GM12878 (cell line): Measurements from ENCODE around the gene PCBD1. TPM values are rescaled to one million over a fixed set of nuclear protein-coding genes. Genes with fewer than 3 reads are reported as not detected.

Experiments used
- ATAC-seq: fragments of 200-7000 bp; cut with Tn5 transposase; 3 replicates; pipeline ENCODE4 v1.9.1; 2020; ENCODE audit warnings: mild to moderate bottlenecking, moderate library complexity
- BruUV-seq: library from RNA; stranded (reverse); fragments of 400-500 nt; replicated peaks from 2 replicates; lab custom pipeline; 2021; lab: Mats Ljungman, UMichigan
- CTCF ChIA-PET: fragments of 300-600 bp; sonication (Branson Sonifier 250); formaldehyde crosslinking; extraction: SDS; loops from one replicate; lab custom pipeline; 2021; ENCODE audit warnings: inconsistent platforms; lab: Yijun Ruan, JAX
- POLR2A ChIA-PET: fragments of 350-600 bp; formaldehyde crosslinking; extraction: SDS; loops from one replicate; lab custom pipeline; 2021; ENCODE audit warnings: inconsistent platforms; lab: Charles Lee
- RAD21 ChIA-PET: fragments of 300-600 bp; sonication (Branson Sonifier 250); formaldehyde crosslinking; loops from one replicate; lab custom pipeline; 2023; ENCODE audit warnings: antibody characterized with exemption; ENCODE audit not compliant: unreplicated experiment; lab: Charles Lee
- SMC1A ChIA-PET: fragments of 300-600 bp; sonication (Branson Sonifier 250); formaldehyde crosslinking; loops from one replicate; lab custom pipeline; 2023; ENCODE audit not compliant: unreplicated experiment, uncharacterized antibody; lab: Charles Lee
- DNase-seq: peaks from one replicate; pipeline ENCODE4 v3.0.0-alpha.2; 2011; ENCODE audit warnings: low read depth, low spot score
- FAIRE-seq: peaks from 3 replicates; lab custom pipeline; 2011; peaks lifted over from hg19 to GRCh38; lab: Jason Lieb, UNC
- H2AFZ ChIP-seq: 2 replicates; pipeline ENCODE4 v1.6.0; 2011; ENCODE audit warnings: low read depth, low read length, control low read depth; ENCODE audit not compliant: control insufficient read depth
- H3K27ac ChIP-seq: 2 replicates; pipeline ENCODE4 v1.5.1; 2011; ENCODE audit warnings: control low read depth; ENCODE audit not compliant: control insufficient read depth, insufficient read depth
- H3K27me3 ChIP-seq, 2 experiments: replicated peaks in 1 of 2; 2 replicates each; pipeline versions ENCODE4 v1.6.0 to v1.6.1; 2011; ENCODE audit warnings: low read length in 1 of 2; ENCODE audit not compliant: control insufficient read depth in 2 of 2, insufficient read depth in 2 of 2
- H3K36me3 ChIP-seq, 2 experiments: 2 replicates each; pipeline ENCODE4 v1.5.1; 2011; ENCODE audit warnings: low read length in 1 of 2; ENCODE audit not compliant: control insufficient read depth in 2 of 2, insufficient read depth in 2 of 2
- H3K4me1 ChIP-seq: 2 replicates; pipeline ENCODE4 v1.6.1; 2011; ENCODE audit warnings: mild to moderate bottlenecking, low read length, moderate library complexity, mixed read lengths; ENCODE audit not compliant: control insufficient read depth, insufficient read depth
- H3K4me2 ChIP-seq: 2 replicates; pipeline ENCODE4 v1.6.0; 2011; ENCODE audit warnings: control low read depth; ENCODE audit not compliant: control insufficient read depth, insufficient read depth
- H3K4me3 ChIP-seq: fragments of 200-600 bp; sonication (generic); 2 replicates; pipeline ENCODE4 v1.5.1; 2016
- H3K79me2 ChIP-seq: 2 replicates; pipeline ENCODE4 v1.6.0; 2011; ENCODE audit warnings: low read length; ENCODE audit not compliant: control insufficient read depth, insufficient read depth
- H3K9ac ChIP-seq: 2 replicates; pipeline ENCODE4 v1.8.0; 2011; ENCODE audit warnings: low read length, control low read depth, mixed read lengths; ENCODE audit not compliant: control insufficient read depth, insufficient read depth
- H3K9me3 ChIP-seq: replicated peaks from 3 replicates; pipeline ENCODE4 v1.5.1; 2011; ENCODE audit warnings: mild to moderate bottlenecking, low read length; ENCODE audit not compliant: control insufficient read depth, insufficient read depth
- H4K20me1 ChIP-seq: 2 replicates; pipeline ENCODE4 v1.6.0; 2011; ENCODE audit not compliant: control insufficient read depth, insufficient read depth
- BMI1 ChIP-seq: fragments of 450-650 bp; IDR thresholded peaks from 2 replicates; pipeline ENCODE4 v1.6.1; 2016; ENCODE audit warnings: mild to moderate bottlenecking, moderate library complexity, borderline replicate concordance
- EP300 ChIP-seq, 2 experiments: fragments of 150-350 bp in 1 of 2; IDR thresholded peaks; 2 replicates each; pipeline ENCODE4 v1.6.1; 2011 to 2012; ENCODE audit warnings: low read depth in 2 of 2, low read length in 2 of 2, borderline replicate concordance in 1 of 2, improper control_type of control experiment in 1 of 2, inconsistent platforms in 1 of 2; ENCODE audit not compliant: control insufficient read depth in 1 of 2
- GATAD2B ChIP-seq: fragments of 450-650 bp; conservative IDR thresholded peaks from 2 replicates; pipeline ENCODE4 v1.6.1; 2017; ENCODE audit warnings: low read depth, mild to moderate bottlenecking, moderate library complexity
- IRF4 ChIP-seq: IDR thresholded peaks from 2 replicates; pipeline ENCODE4 v1.6.1; 2011; ENCODE audit warnings: low read depth, low read length
- MTA2 ChIP-seq: fragments of 450-650 bp; IDR thresholded peaks from 2 replicates; pipeline ENCODE4 v1.6.1; 2016; ENCODE audit warnings: low read depth, mild to moderate bottlenecking, moderate library complexity
- NBN ChIP-seq: fragments of 450-650 bp; IDR thresholded peaks from 2 replicates; pipeline ENCODE4 v1.6.1; 2016
- PAX8 ChIP-seq: fragments of 450-650 bp; IDR thresholded peaks from 2 replicates; pipeline ENCODE4 v1.6.1; 2017; ENCODE audit warnings: mild to moderate bottlenecking, moderate library complexity
- PML ChIP-seq: IDR thresholded peaks from 2 replicates; pipeline ENCODE4 v1.6.1; 2012; ENCODE audit warnings: low read length, inconsistent platforms
- STAT1 ChIP-seq: fragments of 450-650 bp; conservative IDR thresholded peaks from 2 replicates; pipeline ENCODE4 v1.6.1; 2014; ENCODE audit warnings: antibody characterized with exemption, mild to moderate bottlenecking
- TAF1 ChIP-seq: IDR thresholded peaks from 2 replicates; pipeline ENCODE4 v1.6.1; 2011; ENCODE audit warnings: mild to moderate bottlenecking, low read depth, low read length, borderline replicate concordance
- ZNF622 ChIP-seq: fragments of 450-650 bp; IDR thresholded peaks from 2 replicates; pipeline ENCODE4 v1.6.1; 2017; ENCODE audit warnings: mild to moderate bottlenecking, inconsistent platforms
- WGBS: methylation state at CpG from one replicate; pipeline ENCODE4 v1.1.6; 2016; ENCODE audit warnings: low lambda C conversion rate; ENCODE audit not compliant: insufficient replicate concordance, insufficient coverage; ENCODE audit errors: missing lambda C conversion rate; 5-methylcytosine and 5-hydroxymethylcytosine counted together
- in situ Hi-C: fragments of 300-500 bp; cut with MboI; formaldehyde crosslinking; loops from 9 replicates; pipeline ENCODE4 v1.14.3; 2018; ENCODE audit warnings: mixed read lengths
- intact Hi-C: fragments of 100-400 bp; cut with micrococcal nuclease; formaldehyde crosslinking; loops from one replicate; pipeline ENCODE4 v1.14.2; 2022; ENCODE audit not compliant: unreplicated experiment
- polyA plus RNA-seq, 11 experiments: library from polyadenylated mRNA; depleted of rRNA in 4 of 11; unstranded in 6 of 11; stranded (reverse) in 5 of 11; fragments of >200 nt; fragmentation: Nextera tagmentation in 4 of 11; fragmentation: Illumina TruSeq in 1 of 11; extraction: Ambion mirVana in 4 of 11; extraction: Trizol in 1 of 11; gene quantifications; 1 replicate in 1 of 11; 2 replicates in 10 of 11; pipeline versions ENCODE4 v1.2.1 to v1.2.3, GENCODE V29; 2011 to 2016; ENCODE audit warnings: inconsistent platforms in 2 of 11, missing spikeins in 2 of 11, low read depth in 1 of 11
- total RNA-seq, 4 experiments: library from RNA; depleted of rRNA in 3 of 4; stranded (reverse); fragments of >200 nt in 3 of 4; fragmentation: Illumina TruSeq in 1 of 4; extraction: Trizol in 1 of 4; gene quantifications; 2 replicates each; pipeline versions ENCODE4 v1.2.1 to v1.2.3, GENCODE V29; 2013 to 2021
- TF ChIP-seq, protein P1 (sequence below): fragments of 450-650 bp; IDR thresholded peaks from 2 replicates; pipeline ENCODE4 v1.6.1; 2017; ENCODE audit warnings: mild to moderate bottlenecking, moderate library complexity
- TF ChIP-seq, protein P2 (sequence below): fragments of 450-650 bp; IDR thresholded peaks from 2 replicates; pipeline ENCODE4 v1.6.1; 2017; ENCODE audit warnings: mild to moderate bottlenecking, moderate library complexity
- TF ChIP-seq, protein P3 (sequence below): IDR thresholded peaks from 2 replicates; pipeline ENCODE4 v1.6.1; 2011; ENCODE audit warnings: borderline replicate concordance, low read depth, mild to moderate bottlenecking, moderate library complexity, low read length; ENCODE audit not compliant: insufficient read depth, poor library complexity, severe bottlenecking

The PCBD1 gene
- total and polyA plus RNA-seq, 10 of the 15 experiments (the other 5 are each of a cell fraction or from before 2014, with no cell fraction given), result 5.6 to 66.8 (median 34.2) TPM

DNA sequence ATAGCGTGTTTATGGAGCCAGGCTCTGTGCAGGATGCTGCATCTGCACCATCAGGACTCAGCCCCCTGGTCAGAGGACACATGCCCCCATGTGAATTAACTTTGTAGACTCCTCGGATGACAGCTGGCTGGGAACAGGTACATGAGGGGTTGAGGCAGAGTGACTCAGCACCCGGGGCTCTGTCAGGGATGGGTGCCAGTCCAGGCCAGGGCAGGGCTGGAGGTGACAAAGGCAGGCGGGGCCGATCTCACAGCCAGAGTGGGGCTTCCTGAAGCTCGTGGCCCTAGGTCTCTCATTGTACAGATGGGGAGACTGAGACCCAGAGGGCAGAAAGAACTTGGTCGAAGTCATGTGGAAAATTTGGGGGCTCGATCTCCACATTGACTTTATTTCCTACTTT lies 35.3 kb upstream of the PCBD1 start:
- Histone ChIP-seq H3K27me3 (peaks cover 0 to 3% of the 10 kb centered on the region in 2 experiments; a peak in 3 of 4 replicates), H3K9ac (no peak overlapping the region), H3K4me3 (no peak overlapping the region), H3K79me2 (no peaks in the 10 kb centered on the region), H3K4me2 (no peak overlapping the region), H3K9me3 (no peaks in the 10 kb centered on the region), H3K36me3 (no peaks in the 10 kb centered on the region), H4K20me1 (no peaks in the 10 kb centered on the region), H2AFZ (no peak overlapping the region), H3K4me1 (no peaks in the 10 kb centered on the region), H3K27ac (no peak overlapping the region)
- no TSS peak for BruUV-seq
- intact Hi-C loops, result loop anchor here (10.0 kb wide), 1 partner anchor 121 kb away; no protein-coding TSS in a partner anchor
- in situ Hi-C loops, result loop anchor here (5.0 kb wide), 2 partner anchors 289 to 364 kb away; partner anchors contain the start of gene UNC5B
- ChIA-PET POLR2A (no interaction called here), CTCF (interaction anchor here (1.1 to 5.0 kb wide), 8 partner anchors 20 to 293 kb away, joined by 3 to 22 read pairs (median 8); no protein-coding TSS in a partner anchor), SMC1A (interaction anchor here (1.4 to 3.1 kb wide), 2 partner anchors 67 to 285 kb away, joined by 3 to 14 read pairs; no protein-coding TSS in a partner anchor), RAD21 (no interaction called here)
- ATAC-seq (no peak), FAIRE-seq (no peak), DNase-seq (no peak)
- WGBS, result 26% methylated on average over 8 of the region's 8 CpGs
- TF ChIP-seq, protein P1, sequence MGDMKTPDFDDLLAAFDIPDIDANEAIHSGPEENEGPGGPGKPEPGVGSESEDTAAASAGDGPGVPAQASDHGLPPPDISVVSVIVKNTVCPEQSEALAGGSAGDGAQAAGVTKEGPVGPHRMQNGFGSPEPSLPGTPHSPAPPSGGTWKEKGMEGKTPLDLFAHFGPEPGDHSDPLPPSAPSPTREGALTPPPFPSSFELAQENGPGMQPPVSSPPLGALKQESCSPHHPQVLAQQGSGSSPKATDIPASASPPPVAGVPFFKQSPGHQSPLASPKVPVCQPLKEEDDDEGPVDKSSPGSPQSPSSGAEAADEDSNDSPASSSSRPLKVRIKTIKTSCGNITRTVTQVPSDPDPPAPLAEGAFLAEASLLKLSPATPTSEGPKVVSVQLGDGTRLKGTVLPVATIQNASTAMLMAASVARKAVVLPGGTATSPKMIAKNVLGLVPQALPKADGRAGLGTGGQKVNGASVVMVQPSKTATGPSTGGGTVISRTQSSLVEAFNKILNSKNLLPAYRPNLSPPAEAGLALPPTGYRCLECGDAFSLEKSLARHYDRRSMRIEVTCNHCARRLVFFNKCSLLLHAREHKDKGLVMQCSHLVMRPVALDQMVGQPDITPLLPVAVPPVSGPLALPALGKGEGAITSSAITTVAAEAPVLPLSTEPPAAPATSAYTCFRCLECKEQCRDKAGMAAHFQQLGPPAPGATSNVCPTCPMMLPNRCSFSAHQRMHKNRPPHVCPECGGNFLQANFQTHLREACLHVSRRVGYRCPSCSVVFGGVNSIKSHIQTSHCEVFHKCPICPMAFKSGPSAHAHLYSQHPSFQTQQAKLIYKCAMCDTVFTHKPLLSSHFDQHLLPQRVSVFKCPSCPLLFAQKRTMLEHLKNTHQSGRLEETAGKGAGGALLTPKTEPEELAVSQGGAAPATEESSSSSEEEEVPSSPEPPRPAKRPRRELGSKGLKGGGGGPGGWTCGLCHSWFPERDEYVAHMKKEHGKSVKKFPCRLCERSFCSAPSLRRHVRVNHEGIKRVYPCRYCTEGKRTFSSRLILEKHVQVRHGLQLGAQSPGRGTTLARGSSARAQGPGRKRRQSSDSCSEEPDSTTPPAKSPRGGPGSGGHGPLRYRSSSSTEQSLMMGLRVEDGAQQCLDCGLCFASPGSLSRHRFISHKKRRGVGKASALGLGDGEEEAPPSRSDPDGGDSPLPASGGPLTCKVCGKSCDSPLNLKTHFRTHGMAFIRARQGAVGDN, result no peak
- no peak for TF ChIP-seq PAX8
- no peak for TF ChIP-seq NBN
- TF ChIP-seq PML, result no peak
- TF ChIP-seq TAF1, result no peak
- no peak for TF ChIP-seq GATAD2B
- TF ChIP-seq EP300 (IDR thresholded peaks at IDR 0.05; ENCODE audit: borderline replicate concordance in 1 of 2, control insufficient read depth in 1 of 2, low read depth in 2 of 2, low read length in 2 of 2), result no peak
- TF ChIP-seq, protein P2, sequence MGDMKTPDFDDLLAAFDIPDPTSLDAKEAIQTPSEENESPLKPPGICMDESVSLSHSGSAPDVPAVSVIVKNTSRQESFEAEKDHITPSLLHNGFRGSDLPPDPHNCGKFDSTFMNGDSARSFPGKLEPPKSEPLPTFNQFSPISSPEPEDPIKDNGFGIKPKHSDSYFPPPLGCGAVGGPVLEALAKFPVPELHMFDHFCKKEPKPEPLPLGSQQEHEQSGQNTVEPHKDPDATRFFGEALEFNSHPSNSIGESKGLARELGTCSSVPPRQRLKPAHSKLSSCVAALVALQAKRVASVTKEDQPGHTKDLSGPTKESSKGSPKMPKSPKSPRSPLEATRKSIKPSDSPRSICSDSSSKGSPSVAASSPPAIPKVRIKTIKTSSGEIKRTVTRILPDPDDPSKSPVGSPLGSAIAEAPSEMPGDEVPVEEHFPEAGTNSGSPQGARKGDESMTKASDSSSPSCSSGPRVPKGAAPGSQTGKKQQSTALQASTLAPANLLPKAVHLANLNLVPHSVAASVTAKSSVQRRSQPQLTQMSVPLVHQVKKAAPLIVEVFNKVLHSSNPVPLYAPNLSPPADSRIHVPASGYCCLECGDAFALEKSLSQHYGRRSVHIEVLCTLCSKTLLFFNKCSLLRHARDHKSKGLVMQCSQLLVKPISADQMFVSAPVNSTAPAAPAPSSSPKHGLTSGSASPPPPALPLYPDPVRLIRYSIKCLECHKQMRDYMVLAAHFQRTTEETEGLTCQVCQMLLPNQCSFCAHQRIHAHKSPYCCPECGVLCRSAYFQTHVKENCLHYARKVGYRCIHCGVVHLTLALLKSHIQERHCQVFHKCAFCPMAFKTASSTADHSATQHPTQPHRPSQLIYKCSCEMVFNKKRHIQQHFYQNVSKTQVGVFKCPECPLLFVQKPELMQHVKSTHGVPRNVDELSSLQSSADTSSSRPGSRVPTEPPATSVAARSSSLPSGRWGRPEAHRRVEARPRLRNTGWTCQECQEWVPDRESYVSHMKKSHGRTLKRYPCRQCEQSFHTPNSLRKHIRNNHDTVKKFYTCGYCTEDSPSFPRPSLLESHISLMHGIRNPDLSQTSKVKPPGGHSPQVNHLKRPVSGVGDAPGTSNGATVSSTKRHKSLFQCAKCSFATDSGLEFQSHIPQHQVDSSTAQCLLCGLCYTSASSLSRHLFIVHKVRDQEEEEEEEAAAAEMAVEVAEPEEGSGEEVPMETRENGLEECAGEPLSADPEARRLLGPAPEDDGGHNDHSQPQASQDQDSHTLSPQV, result no peak
- TF ChIP-seq STAT1, result no peak
- TF ChIP-seq MTA2, result no peak
- no peak for TF ChIP-seq ZNF622
- TF ChIP-seq BMI1, result no peak
- TF ChIP-seq IRF4, result no peak
- TF ChIP-seq, protein P3, sequence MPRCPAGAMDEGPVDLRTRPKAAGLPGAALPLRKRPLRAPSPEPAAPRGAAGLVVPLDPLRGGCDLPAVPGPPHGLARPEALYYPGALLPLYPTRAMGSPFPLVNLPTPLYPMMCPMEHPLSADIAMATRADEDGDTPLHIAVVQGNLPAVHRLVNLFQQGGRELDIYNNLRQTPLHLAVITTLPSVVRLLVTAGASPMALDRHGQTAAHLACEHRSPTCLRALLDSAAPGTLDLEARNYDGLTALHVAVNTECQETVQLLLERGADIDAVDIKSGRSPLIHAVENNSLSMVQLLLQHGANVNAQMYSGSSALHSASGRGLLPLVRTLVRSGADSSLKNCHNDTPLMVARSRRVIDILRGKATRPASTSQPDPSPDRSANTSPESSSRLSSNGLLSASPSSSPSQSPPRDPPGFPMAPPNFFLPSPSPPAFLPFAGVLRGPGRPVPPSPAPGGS, result no peak
